Activated gamma-delta T cell (primary cell): ENCODE data around the gene IQGAP2.
"Not testable (repeated sequence)": the region's sequence is repeated elsewhere in the genome, so short reads cannot be mapped to it uniquely, and the experiment has no call there.

Experiments used
- DNase-seq: peaks from one replicate; lab custom pipeline; 2025; lab: John Stamatoyannopoulos, UW

The IQGAP2 gene

DNA sequence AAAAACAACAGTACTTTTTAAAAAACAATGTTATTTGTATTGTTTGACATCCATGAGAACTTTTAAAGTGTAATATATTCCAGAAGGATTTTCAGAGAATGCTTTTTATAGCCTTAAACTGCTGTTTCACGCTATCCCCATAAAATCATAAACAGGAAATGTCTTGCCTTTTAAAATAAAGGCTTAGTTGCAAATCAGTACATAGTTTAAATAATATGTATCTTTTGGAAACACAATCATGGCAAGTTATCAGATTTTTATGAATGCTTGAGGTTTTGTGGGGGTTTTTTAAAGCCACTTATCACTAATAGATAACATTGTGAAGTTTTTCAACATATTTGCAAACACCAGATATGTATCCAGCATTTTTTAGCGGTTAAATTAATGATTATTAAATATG, 257.3 kb downstream of the IQGAP2 start:
- no peak for DNase-seq

DNA sequence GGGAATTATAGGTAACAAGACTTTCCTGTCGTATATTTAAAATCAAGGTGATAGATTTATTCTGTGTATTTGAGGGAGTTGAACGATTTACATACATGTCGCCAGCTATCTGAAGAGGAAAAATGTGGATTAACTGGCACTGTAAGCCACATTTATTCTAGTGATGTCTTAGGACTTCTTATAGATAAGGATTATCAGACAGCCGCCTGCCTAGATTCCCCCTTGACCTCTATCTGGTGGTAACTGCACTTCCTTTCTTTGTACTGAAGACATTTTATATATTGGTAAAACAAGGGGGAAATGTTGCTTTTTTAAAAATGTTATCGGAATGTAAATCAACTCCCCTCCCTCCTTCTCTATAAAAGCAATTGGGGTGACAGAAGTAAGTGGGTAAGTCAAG, 259.4 kb downstream of the IQGAP2 start:
- DNase-seq: no peak

DNA sequence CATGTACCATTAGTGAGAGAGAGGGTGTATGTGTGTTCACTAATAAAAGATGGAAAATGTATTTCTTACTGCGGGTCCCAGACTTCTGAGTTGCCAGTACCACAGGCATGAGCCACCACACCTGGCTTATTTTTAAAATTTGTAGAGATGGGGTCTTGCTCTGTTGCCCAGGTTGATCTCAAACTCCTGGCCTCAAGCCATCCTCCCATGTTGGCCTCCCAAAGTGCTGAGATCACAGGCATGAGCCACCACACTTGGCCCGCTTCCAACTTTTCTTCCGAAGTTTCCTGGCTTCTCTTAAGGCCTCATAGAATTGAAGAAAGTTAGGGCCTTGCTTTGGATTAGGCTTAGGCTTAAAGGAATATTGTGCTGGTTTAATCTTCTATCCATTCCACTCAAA, 260.5 kb downstream of the IQGAP2 start:
- DNase-seq: no peak

DNA sequence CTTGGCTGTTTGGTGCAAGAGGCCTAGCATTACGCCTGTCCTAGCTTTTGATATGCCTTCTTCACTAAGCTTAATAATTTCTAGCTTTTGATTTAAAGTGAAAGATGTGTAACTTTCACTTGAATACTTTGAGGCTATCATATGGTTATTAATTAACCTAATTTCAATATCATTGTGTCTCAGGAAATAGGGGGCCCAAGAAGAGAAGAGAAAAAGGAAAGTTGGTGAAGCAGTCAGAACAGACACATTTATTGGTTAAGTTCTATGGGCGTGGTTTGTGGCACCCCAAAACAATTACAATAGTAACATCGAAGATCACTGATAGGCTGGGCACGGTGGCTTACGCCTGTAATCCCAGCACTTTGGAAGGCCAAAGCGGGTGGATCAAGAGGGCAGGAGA, 261.0 kb downstream of the IQGAP2 start:
- DNase-seq: no peak

DNA sequence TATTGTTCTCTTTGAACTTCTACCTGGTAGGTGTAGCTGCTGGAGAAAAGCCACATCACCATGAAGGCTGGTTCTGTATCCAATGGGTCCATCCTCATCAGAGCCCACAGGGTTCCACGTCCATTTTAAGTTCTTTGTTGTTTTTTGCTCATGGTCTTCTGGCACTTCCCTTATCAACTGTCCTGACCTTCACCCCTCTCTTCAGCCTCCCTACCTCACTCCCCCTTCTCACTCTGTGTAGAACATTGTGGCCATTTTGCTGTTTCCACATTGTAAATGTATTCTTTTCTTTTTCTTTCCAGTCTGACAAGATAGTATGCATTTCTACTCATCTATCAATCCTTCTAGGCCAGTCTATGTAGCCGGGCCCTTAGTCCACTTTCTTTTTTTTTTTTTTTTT, 264.4 kb downstream of the IQGAP2 start:
- no peak for DNase-seq

DNA sequence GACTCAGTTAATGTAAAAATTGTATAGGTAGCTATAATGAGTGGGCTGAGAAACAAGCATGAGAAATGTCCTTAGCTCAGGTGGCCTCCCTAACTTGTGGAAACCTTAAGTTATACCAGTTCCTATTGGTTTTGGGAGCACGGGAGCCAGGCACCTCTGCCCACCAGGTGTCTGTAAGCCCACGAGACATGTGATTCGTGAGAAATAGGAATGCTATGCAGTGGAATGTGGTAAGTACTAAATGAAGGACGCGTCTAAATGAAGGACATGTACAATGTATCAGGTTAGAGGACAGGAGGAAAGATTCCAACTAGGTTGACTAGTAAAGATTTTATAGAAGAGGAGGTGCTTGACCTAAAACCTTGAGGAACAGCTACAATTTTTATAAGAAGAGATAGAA, 266.2 kb downstream of the IQGAP2 start:
- DNase-seq: no peak

DNA sequence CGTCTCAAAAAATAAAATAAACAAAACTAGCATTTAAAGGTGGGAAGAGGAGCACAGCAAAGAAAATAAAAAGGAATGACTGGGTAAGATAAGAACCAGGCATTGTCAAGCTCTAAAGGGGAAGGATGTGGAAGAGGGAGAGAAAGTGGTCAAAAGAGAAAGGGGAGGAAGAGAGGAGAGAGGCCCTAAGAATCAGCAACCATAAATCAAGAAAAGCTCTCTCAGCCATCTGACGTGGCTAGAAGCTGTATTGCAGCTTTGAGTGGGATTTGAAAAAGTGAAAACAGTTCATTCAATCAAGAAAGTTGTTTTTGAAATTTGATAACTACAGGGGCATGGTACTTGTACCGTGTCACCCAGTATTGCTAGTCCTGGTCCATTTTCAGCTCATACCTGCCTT, 267.4 kb downstream of the IQGAP2 start:
- no peak for DNase-seq

DNA sequence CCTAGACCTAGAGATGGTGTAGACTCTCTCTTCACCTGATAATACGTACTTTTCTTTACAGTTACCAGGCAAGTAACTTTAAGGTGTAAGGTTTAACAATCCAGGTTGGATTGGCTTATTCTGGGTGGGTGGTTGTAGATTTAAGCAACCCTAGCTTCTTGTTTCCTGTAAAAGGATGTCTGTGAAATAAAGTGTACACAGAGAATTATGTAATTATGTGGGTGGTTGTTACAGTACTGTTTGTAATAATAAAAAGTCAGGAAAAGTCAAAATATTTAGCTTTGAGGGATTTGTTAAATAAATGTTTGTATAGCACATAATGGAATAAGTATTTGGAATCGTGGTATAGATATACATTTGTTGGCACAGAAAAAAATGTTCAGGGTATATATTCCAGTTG, 269.2 kb downstream of the IQGAP2 start:
- DNase-seq: no peak

DNA sequence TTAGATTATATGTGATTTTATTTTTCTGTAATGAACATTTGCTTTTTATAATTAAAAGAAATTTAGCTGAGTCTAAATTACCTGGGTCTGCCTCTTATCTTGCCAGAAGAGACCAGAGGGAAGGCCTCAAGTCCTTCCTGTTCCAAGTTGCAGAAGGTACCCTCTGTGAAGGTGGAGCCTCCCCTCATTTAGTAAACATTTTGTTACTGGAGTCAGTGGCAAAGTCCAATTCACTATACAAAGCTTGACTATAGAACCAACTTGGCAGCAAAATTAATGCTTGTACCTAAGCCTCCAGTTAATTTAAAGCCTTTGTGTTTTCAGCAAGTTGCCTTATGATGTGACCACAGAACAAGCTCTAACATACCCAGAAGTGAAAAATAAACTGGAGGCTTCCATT, 270.0 kb downstream of the IQGAP2 start:
- DNase-seq: no peak

DNA sequence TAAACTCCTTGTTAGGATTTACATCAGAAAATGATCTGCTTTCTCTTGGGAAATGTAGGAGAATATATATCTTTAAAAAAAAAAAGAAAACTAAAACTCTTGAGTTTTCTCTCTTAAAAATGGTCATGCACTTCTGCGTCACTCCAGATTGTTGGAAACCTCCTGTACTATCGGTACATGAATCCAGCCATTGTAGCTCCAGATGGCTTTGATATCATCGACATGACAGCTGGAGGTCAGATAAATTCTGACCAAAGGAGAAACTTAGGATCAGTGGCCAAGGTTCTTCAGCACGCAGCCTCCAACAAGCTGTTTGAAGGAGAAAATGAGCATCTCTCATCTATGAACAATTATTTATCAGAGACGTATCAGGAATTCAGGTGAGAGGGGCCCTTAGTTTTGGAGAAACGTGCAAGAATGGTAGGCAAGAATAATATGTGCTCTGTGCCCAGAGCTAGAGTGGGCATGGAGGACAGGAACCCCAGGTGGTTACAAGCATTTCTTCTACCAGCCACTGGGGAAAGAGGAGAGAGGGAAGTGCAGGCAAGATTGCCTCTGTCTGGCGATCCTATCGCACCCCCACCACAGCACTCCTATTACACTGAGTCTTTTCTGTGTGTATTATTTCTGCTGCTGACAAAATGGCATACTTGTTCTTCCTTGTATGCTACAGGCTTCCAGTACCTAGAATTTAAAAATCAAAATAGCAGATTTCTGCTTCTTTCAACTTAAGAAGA, 271.4 kb downstream of the IQGAP2 start:
- no peak for DNase-seq

DNA sequence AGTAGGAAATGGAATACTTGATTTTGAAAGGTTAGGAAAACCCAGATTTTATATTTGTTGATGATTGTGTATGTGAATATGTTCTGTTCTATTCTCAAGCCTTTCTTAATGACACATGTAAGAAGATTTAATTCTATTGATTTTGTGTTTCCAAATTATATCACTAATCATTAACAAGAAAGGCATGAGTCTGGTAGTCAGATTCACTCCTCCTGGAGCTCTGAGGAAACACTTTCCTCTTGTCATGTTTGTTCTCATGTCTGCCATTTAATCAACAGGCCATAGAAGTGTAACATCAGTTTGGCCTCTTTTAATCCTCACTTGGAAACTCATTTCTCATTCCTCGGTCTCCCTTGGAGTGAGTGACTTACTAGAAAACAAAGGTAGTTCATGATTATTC, 272.3 kb downstream of the IQGAP2 start:
- no peak for DNase-seq

DNA sequence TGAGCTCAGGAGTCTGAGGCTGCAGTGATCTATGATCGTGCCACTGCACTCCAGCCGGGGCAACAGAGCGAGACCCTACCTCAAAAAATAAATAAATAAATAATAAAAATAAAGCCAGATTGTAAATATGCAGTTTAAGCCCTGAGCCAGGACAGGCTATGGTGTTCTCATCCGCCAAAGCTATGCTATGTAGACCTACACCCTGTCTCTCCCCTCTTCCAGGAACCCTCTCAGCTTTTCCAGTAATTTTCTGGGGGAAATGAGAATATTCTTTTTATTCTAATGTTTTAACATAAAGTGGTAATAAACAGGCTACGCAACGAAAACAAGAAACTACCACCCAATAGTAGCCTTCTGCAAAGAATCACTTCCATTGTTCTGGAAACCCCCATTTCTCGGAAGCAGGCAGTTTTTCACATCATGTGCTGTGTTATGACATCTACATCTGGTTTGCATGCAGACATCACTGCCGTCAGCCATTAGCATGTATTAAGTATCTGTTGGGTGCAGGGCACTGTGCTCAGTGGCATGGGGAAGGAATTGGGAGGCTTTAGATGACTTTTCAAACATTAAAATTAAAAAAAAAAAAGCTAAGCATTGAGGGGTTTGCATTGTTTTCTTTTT, 274.9 kb downstream of the IQGAP2 start:
- no peak for DNase-seq

DNA sequence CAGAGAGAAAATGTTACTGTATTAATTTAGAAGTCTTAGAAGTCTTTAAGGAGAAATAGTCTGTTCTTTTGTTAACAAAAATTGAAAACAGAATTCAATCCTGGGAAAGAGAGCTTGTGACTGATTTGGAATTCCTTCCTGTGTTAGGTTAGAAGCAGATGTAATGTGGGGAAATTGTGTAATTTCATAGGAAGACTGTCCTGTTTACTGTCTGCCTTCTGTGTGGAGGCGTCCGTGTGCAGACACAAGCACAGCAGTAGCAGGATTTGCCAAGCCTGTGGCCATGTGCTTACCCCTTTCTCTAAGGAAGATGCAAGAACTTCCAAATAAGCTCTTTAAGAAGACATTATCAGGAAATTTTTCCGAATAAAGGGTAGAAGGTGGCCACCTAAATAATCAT, 276.1 kb downstream of the IQGAP2 start:
- no peak for DNase-seq

DNA sequence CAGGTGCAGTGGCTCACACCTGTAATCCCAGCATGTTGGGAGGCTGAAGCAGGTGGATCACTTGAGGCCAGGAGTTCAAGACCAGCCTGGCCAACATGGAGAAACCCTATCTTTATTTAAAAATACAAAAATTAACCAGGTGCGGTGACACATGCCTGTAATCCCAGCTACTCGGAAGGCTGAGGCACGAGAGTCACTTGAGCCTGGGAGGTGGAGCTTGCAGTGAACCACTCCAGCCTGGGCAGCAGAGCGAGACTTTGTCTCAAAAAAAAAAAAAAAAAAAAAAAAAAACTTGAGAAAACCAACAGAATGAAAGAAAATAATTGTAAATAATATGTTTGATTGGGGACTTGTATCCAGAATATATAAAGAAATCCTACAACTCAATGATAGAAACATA, 277.7 kb downstream of the IQGAP2 start:
- DNase-seq: not testable (repeated sequence)

DNA sequence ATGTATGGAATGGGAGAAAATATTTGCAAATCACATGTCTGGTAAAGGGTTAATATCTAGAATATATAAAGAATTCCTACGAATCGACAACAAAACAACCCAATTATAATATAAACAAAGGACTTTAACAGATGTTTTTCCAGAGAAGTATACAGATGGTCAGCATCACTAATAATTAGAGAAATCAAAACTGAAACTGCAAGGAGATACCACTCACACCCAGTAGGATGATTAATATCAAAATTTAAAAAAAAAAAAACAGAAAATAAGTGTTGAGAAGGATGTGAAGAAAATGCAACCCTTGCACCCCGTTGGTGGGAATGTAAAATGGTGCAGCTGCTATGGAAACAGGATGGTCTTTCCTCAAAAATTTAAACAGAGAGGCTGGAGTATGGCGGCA, 278.2 kb downstream of the IQGAP2 start:
- no peak for DNase-seq

DNA sequence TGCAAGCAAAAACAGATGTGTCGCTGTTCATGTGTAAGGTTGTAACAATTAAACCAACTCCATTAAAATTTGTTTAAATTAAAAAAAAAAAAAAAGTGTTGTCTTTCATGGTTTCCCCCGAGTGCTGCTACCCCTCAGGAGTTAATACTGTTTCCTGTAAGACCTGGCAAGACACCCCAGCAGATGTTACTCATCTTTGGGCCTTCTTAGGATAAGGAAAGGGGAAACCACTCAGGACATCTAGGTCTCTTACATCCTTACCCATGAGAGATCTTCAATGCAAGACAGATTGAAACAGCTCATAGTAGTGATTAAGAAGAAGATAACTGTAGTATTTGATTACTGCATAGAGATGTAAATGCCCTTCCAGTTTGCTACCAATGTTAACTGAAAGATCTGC, 279.3 kb downstream of the IQGAP2 start:
- no peak for DNase-seq

DNA sequence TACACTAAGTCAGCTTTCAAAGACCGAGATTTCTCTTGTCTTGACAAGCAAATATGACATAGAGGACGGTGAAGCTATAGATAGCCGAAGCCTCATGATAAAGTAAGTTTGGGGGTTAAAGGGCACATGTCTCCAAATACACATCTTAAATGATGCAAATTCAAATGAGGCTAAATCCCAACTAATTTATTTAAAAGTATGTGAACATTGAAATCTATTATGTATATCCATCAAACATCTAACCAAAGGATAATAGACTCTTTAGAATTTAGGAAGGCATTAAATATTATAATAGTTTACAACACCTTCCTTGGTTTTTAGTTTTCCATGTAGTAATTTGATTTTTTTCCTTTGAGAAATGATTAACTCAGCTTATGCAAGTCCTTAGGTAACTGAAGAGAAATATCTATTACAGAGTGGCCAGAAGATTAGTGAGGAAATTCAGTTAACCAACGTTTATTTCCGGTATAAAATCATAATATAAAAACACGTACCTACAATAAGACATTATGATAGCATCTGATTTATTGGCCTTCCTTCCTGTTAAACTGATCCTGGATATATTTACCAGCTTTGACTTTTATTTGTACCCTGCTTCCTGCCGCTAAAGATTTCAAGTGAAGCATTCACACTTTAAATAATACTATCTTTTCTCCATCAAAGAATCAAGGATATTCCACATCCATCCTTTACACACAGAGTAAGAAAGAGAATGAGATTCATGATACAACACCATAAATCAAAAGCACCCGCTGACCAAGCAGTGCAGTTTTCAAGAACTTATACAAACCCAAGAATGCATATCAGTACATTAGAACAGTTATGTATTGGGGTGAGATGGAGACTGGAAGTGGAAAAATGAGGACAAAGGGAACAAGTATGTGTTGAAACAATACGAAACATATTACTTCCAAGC, 281.0 kb downstream of the IQGAP2 start:
- no peak for DNase-seq

DNA sequence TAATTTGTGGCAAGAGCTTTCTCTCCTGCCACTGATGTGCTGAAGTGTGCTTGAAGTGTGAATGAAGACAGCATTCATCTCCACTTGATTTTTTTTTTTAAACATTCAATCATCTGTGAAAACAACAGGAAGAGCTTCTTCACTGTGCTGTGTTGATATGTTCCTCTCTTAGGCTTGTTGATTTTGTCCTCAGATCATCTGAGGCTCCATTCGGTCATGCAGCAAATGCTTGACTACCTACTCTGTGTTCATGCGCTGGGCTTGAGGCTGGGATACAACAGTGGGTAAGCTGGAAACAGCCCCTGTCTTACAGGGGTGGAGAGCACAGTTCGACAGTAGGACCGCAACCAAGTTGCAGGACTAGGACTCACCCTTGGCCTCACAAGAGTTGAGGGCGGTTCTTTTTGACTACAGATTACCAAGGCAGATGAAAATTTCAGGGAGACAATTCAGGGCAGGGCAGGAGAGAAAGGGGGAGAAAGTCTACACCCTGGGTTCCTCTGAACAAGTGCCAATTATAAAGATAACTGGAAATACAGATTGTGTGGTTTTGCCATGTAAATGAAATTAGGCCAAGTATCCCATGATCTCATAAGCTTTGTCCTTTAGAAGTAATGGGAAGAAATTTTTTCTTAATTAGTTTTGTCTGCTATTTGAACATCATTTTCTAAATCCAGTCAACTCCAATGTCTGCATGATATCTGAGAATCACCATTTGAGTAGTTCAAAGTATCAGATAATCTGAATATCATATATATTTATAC, 281.9 kb downstream of the IQGAP2 start:
- DNase-seq: no peak

DNA sequence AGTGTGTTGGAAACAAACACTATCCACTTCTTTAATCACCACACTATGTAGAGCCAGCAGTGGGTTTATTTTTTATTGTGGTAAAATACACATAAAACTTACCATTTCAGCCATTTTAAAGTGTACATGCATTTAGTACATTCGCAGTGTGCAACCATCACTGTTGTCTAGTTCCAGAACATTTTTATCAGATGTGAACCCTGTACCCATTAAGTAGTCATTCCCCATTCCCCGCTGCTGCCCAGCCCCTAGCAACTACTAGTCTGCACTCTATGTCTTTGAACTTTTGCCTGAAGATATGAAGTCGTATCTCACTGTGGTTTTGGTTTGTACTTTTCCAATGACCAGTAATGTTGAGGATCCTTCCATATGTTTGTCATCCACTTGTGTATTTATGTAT, 282.6 kb downstream of the IQGAP2 start:
- DNase-seq: no peak

DNA sequence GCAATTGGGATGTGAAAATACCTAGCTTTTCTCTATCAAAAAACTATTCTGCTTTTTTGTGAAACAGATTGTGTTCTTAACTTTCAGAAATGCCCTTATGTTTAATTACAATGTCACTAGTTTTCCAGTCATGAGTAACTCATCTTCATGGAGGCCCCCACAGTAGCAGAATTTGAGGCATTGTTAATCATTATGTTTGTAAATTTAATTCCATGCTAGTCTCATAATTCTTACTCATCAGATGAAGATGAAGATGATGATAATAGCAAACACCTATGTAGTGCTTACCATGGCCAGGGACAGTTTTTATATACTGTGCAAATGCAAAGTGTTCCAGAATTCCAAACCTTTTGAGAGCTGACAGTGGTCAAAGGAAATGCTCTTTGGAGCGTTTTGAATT, 285.1 kb downstream of the IQGAP2 start:
- DNase-seq: no peak

DNA sequence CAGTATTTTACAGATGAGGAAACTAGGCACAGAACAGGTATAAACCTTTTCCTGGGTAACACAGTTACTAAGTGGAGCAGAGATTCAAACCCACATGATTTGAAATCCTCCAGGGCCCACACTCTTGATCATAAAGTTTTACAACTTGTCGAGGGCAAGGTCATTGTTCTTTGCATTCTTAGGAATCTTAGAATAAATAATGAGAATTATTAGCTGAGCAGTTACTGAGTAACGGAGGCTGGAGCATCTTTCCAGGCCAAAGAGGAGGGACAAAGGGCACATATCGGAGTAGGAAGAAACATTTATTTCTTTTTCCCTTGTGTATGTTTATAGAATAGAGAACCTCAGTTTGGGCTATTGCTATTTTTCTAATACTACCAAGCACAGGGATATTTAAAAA, 285.8 kb downstream of the IQGAP2 start:
- DNase-seq: no peak
